Activated CD8-positive, alpha-beta memory T cell treated with anti-CD3 and anti-CD28 coated beads, Interleukin-2, amount 50 U/mL, for 1 hour (primary cell): ENCODE data around the gene LYRM1.

ENCODE experiments used
- DNase-seq: peaks from one replicate; pipeline ENCODE4 v3.0.0-alpha.2; 2020; ENCODE audit errors: extremely low read depth

The LYRM1 gene

DNA sequence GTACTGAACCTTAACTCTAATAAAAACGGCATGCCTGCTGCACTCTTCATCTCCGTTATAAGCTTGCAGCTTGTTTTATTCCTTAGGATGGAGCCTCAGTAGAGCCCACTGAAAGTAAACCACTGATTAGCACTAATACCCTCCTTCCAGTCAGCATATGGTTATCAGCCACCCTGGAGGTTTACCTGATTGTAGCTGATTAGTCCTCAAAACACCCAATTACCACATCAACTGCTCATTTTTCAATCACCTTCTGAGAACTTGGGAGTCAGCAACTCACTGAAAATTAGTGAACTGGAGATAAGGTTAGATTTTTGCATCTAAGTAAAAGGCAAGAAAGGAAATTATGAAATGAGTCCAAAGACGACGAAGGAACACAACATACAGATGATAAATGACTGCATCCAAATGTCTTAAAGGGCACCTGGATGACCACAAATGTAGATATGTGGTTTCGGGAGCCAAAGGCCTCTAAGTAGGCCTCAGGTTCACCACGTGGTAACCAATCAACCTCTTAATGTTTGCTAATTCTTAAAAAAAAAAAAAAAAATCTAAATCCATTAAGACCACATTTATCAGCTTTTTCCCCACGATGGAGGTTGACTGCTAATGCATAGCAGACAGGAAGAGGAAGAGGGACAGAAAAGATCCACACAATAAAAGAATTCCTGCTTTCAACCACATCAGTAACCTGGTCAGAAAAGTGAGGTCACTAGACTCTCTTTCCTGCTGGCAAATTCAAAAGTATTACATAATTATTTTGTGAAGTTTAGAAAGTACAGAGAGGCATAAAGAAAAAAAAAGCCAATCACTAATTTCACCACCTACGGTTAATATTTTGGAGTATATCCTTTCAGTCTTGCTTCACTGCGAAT is 28.4 kb upstream of the LYRM1 start:
- no peak for DNase-seq

DNA sequence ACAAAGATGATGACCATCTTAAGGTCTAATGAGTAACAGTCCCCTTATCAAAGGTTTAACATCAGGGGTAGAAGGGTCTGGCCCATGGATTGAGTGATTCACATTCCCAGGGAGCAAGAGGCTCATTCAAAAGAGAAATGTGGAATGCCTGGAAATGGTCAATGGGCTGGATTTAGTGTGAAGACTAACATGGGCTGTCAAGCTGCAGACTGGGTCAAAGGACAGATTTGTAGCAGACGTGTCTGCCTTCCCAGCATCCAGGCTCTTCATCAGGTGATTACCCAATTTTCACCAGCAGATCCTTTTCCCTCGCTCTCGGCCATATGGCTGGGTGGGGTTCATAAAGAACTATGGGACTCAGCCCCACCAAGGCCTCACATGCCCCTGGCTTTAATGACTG is 27.2 kb upstream of the LYRM1 start:
- no peak for DNase-seq

DNA sequence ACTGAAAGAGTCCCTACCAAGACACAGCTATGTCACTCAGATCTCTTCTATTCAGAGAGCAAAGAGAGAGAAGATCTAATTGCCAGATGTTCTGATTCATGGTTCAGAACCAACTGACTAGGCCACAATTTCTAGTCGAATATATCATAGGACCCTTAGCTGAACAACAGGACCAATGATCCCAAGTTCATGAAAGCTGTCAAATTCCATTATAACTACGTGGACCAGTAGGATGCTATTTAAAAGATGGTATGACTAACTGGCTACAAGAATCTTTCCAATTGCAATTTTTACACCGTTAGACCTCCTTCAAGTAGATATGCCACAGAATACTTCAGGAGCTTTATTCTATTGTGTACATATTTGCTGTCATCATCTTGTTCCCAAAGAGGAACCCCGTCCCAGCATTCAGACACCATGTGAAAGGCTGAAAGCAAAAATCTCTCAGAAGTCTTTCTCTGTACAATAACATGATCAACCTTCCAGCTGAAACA is 26.4 kb upstream of the LYRM1 start:
- no peak for DNase-seq

DNA sequence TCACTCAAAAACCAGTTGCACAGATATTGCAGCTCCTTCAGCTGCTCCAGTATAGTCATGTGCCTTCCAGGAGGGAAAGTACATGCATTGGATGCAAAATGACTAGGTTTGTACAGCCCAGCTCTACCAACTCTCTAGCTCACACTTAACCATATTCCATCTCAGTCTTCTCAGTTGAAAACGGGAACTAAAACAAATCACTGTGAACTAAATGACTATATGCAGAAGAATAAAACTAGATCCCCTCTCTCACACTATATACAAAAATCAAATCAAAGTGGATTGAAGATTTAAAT is 25.3 kb upstream of the LYRM1 start:
- no peak for DNase-seq

DNA sequence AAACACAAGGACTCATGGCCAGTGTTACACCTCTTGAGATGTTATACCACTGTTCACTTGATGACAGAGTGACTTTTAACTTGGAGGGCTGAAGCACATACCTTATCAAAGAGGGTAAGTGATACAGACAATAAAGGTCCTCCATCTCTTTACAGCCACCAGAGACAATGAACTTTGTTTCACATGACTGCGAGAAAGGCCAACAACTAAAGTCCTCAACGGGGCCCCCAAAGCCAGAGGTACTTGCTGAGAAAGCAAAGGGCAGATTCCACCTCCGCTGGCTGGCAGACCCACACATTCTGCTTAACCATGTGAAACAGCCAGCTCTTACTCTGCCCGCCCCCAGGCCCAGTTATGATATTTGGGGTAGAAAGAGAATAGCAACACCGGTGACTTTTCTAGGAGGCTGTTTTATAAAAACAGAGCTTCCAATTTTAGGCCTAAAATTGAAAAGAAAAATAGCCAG is 21.9 kb upstream of the LYRM1 start:
- DNase-seq = no peak

DNA sequence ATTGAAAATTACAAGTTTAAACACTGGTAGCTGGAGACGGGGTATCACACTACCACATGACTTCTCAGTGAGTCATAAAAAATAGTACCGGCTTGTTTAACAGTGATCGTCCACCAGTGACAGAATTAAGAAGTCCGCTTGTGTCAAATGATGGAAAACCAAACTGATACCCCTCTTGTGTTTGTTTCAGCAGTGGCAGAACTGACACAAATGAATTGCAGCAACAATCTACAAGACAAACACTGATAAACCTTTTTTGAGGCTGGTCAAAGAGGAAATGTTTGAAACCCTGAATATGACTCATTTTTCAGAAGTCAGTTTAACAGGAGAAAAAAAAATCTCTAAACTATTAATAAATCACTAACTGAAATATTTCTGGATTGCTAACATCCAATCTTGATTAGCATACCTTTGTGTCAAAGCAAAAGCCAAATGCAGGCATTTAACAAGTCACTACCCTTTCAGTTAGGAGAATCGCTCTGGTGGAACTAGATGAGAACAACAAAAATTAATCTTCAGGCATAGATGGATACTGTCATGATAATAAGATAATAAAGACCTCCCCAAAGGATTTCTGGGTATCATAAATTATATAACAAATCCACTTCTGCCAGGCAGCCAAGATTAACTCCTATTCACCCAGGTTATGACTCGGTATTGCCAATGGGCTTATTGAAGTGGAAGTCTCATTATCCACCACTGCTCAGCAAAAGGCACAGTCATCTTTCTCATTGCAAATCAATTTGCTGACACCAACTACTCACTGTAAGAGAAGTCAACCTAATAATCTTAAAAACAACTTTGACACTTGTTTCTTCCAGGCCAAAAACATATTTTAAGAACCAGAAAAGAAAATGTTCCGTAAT is 21.2 kb upstream of the LYRM1 start:
- no peak for DNase-seq

DNA sequence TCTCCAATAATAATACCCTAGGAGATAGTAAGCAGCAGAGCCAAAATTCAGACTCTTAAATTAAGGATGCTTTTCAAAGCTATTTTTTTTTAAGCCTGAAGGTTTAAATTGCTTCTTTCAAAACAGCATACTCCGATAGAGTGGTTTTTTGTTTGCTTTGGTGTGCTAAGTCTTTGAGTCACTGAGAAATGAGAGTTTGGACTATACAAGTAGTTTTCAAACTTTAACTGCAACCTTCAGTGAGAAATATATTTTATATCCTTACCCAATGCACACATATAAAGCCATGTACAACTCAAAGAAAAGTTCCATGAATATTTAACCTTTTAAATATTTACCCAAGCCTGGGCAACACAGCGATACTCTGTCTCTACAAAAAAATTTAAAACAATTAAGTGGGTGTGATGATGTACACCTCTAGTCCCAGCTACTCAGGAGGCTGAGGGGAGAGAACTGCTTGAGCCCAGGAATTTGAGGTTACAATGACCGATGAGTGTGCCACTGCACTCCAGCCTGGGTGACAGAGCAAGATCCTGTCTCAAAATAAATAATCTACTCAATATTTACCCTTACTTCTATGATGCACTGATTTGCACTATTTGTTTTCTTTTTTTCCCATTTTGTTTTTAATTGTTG is 19.6 kb upstream of the LYRM1 start:
- DNase-seq = no peak

DNA sequence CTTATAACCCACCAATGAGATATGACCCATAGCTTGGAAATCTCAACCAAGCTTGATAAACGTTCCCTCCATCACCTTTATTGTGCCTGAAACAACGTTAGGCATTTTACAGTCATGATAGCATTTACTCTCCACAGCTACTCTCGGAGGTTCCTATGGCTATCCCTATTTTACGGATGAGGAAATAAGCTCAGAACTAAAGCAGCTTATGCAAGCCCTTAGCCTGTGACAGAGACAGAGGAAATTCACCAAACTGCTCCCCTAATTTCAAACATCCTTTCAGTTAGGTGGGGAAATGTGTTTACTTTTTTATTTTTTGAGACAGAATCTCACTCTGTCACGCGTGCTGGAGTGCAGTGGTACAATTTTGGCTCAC is 19.1 kb upstream of the LYRM1 start:
- DNase-seq = no peak

DNA sequence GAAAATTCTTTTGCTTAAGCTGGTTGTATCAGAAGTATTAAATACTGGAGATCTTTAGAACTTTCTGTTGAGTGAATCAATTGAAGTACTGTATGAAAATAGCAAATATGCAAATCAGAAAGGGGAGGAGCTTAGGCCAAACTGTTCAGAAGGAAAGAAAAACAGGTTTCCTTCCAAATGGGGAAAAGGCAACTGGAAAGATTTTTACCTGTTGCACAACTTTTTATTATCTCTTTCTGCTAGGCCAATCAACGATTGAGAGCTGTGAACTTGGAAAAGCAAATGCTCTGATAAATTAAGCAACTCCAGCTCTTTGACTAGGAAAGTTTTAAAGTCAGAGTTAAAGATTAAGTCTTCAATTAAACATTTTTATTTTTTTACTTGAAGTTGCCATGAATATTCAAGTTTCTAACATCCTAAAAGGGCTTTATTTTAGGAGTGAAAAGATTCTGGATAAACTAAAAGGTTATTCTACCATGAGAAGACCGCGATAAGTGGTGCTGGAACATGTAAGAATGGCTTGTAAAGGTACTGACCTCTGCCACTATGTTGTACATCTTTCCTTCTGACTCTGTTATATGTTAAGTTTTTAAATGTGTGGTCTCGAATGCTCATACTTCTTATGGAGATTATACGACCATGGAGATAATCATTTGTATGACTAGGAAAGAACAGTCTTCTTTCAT is 16.9 kb upstream of the LYRM1 start:
- DNase-seq = no peak

DNA sequence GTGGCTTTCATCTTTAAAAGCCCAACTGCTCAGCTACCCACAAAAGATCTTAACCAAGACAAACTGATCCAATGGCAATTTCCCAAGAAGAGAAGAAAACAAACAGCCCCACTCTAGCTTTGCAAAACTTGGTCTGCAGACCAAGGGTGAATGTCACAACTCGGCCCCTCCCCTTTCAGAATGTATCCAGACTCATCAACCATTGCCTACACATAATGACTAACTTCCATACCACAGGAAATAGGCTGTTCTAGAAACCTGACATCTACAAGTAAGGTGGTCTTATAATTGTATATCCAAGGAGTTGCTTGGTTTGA is 16.4 kb upstream of the LYRM1 start:
- no peak for DNase-seq

DNA sequence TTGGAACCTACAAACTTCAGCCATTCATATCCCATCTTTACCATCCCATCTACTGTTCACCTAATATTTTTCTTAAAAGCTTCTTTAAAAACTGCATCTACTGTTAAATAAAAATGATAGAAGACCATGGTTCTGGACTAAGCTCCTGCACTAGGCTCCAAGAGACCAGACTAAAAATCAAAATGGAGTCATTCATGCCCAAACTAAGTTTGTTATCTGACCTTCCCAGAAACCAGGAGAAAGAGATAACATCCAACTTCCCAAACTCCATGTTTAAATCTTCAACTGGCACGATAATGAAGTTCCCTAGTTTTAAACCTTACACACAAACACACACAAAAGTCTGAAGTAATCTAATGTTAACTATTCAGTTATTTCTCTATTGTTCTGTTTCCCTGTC is 14.3 kb upstream of the LYRM1 start:
- DNase-seq = no peak

DNA sequence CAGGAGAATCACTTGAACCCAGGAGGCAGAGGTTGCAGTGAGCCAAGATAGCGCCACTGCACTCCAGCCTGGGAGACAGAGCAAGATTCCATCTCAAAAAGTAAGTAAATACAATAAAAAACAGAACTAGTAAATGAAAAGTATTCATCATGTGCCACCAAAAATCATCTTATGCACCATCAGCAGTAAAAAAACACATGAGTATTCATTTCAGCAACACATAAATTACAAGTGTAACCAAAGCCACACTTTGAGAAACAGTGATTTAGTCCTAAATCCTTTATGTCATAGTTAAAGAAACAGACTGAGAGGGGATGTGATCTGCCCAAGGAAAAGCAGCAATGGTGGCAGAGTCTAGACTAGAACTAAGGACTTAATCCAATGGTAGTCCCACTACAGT is 13.4 kb upstream of the LYRM1 start:
- no peak for DNase-seq

DNA sequence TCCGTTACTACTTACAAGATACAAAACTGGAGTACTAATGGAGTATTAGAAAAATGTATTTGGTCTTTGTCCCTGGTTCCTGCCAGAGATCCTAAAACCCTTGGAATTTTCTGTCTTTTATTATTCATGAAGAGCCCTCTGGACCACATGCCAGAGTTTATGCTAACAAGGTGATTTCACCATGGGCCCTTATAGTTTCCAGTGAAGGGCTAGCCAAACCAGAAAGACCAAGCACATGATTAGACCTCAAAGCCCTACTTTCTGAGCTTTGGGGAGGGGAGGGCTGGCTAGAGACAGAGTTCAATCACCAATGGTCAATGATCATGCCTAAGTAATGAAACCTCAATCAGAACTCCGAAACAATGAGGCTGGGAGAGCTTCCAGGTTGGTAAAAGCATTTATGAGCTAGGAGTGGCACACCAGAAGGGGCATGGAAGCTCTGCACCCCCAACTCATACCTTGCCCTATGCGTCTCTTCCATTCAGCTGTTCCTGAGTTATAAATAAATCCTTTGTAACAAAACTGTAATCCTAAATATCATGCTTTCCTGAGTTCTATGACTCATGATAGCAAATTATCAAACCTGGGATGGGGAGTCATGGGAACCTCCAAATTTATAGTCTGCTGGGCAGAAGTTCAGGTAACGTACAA is 10.8 kb upstream of the LYRM1 start:
- DNase-seq = no peak

DNA sequence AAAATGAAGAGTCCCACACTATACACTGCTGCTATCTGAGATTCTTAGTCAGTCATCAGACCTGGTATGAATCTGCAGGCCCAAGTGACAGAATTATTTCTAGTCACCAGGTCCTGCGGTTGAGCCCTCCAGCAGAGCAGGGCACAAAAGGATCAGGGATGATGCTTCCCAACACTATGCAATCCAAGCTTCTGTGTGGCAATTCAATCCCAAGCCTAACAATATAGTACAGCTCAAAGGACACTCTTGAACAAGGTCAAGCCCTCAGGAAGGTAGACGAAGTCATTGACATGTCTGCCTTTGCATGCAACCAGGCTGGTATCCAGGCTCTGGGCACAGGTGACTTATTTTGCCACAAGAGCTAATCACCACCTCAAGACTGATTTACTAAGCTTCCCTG is 6.2 kb upstream of the LYRM1 start:
- no peak for DNase-seq

DNA sequence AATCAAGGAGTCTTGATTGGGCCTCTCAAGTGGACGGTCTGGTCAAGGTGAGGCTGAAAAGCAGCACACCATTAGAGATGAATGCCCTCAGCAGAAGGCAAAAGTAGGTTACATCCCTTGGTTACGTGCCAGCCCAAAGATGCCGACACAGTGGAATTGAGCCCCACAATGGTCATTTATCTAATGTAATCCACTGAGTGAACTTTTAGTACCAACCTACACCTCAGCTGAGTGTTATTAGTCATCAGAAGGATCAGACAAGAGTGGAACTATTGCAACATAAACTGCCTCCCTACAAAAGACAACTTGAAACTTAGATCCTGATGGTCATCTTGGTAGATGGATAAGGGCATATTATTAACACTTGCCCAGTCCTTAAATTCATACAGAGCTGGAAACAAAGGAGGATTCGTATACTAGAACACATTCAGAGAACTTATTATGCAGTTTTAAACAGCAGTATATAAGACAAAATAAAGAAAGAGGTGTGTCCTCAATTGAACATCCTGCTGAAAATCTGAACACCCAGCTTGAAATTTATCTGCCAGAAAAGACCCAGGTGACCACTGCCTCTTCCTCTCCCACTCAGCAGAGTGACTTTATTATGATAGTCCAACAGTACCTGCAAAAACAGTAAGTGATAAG is 3.2 kb upstream of the LYRM1 start:
- no peak for DNase-seq

DNA sequence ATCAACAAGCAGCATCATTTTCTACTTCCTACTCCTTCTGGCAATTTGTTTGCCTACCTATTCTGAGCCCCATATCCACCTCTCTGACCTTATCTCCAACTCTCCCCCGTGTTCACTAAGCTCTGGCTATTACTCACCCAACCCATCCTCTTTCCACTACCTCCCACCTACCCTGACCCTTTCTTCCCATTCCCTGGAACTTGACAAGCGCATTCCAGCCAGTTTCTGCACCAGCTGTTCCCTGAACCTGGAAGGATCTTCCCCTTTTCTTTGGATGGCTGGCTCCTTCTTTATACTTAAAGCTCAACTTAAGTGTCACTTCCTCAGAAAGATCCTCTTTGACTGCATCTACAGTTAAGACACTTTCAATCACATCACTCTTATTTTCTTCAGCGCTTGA is 2.6 kb upstream of the LYRM1 start:
- no peak for DNase-seq

DNA sequence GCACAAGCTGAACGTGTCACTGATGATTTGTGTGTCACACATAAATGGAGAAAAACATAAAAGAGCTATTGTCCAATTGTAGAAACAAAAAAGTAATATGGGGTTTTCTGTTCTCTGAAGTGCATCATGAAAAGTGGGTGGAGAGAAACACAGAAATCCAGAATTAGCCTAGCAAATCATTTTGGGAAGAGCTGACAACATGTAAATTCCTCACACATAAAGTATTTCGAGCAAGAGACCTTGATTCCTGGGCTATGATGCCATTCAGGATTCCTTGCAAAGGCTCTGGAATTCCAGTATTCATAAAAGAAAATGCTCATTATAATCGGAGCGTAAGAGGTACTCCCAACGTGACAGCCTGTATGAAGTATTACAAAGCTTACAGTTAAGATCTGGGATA is 1.5 kb upstream of the LYRM1 start:
- no peak for DNase-seq

DNA sequence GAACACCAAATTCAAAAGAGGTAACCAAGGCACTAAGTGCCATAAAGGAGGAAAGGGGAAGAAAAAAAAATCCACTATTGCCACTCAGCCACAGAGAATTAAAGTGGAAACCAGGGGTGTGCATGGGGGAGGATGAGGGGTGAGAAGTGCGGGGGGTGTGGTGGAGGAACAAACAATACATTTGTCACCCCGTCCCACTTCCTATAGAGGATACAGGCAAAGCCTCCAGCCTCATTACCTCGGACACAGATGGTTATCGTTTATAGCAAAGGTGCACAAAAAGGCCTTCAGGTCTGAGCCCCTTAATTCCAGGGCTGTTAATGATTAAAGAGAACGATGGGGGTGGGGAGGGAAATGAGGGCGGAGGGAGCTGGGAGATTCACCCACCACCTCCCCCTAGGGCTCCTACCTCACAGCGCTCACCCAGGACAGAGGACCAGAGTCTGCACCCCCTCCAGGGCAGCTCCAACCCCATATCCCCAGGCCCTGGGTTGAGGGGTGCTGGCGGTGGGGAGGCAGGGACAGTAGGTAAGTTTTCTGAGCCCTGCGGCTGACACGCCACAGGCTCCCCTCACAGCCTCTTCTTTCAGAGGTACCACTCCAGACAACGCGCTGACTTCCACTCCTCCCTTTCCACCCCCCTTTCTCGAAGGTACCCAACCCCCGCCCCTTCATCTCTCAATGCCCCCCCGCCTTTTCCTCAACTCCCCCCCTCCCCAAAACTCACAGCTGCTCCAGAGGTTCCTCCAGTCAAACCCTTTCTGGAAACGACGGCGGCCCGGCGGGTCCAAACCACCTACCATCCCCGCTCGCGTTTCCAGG is 883 bp upstream of the LYRM1 start:
- DNase-seq = no peak

DNA sequence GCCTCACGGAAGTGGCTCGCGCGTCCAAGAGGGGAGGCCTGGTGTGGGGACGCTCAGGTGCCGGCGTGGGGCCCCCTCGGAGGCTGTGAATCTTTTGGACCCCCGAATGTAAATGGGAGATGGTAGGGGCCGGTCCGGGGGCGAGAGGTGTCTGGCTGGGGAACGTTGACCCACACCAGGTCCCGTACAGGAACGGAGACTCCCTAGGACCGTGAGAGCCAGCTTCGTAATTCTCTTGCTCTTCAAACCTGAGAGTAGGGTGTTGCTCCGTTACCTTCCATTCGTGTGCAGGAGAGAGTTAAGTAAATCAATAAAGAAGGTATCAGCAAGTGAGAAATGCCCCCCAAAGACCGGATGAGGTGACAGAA is 481 bp downstream of the LYRM1 start:
- DNase-seq = no peak

DNA sequence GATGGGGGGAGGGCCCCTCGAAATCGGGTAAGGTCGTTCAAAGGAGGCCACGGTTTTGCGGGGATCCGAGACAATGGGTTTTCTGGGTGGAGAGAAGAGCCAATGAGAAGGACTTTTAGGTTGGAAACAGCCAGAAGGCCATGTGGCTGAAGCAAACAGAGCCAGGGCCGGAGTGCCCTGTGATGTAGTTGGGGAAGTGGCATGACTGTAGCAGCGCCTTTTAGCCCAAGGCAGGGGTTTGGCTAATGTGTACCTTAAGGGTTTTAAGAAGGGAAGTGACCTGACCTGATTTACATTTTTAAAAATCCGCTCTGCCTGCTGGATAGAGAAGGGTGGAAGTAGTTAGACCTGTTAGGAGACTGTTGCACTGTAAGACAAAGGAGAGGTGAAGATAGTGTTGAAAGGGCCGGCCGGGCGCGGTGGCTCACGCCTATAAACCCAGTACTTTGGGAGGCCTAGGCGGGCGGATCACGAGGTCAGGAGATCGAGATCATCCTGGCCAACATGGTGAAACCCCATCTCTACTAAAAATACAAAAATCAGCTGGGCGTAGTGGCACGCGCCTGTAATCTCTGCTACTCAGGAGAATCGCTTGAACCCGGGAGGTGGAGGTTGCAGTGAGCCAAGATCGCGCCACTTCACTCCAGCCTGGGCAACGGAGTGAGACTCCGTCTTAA is 1.0 kb downstream of the LYRM1 start:
- no peak for DNase-seq
